GM12878 (cell line): ENCODE data around the gene INAFM1. TPM values are rescaled to one million over a fixed set of nuclear protein-coding genes. Genes with fewer than 3 reads are reported as not detected.

Experiments
- ATAC-seq: fragments of 200-7000 bp; cut with Tn5 transposase; 3 replicates; pipeline ENCODE4 v1.9.1; 2020; ENCODE audit warnings: mild to moderate bottlenecking, moderate library complexity
- BruUV-seq: library from RNA; stranded (reverse); fragments of 400-500 nt; replicated peaks from 2 replicates; lab custom pipeline; 2021; lab: Mats Ljungman, UMichigan
- CTCF ChIA-PET: fragments of 300-600 bp; sonication (Branson Sonifier 250); formaldehyde crosslinking; extraction: SDS; loops from one replicate; lab custom pipeline; 2021; ENCODE audit warnings: inconsistent platforms; lab: Yijun Ruan, JAX
- POLR2A ChIA-PET: fragments of 350-600 bp; formaldehyde crosslinking; extraction: SDS; loops from one replicate; lab custom pipeline; 2021; ENCODE audit warnings: inconsistent platforms; lab: Charles Lee
- RAD21 ChIA-PET: fragments of 300-600 bp; sonication (Branson Sonifier 250); formaldehyde crosslinking; loops from one replicate; lab custom pipeline; 2023; ENCODE audit warnings: antibody characterized with exemption; ENCODE audit not compliant: unreplicated experiment; lab: Charles Lee
- SMC1A ChIA-PET: fragments of 300-600 bp; sonication (Branson Sonifier 250); formaldehyde crosslinking; loops from one replicate; lab custom pipeline; 2023; ENCODE audit not compliant: unreplicated experiment, uncharacterized antibody; lab: Charles Lee
- DNase-seq: peaks from one replicate; pipeline ENCODE4 v3.0.0-alpha.2; 2011; ENCODE audit warnings: low read depth, low spot score
- FAIRE-seq: peaks from 3 replicates; lab custom pipeline; 2011; peaks lifted over from hg19 to GRCh38; lab: Jason Lieb, UNC
- H2AFZ ChIP-seq: 2 replicates; pipeline ENCODE4 v1.6.0; 2011; ENCODE audit warnings: low read depth, low read length, control low read depth; ENCODE audit not compliant: control insufficient read depth
- H3K27ac ChIP-seq: 2 replicates; pipeline ENCODE4 v1.5.1; 2011; ENCODE audit warnings: control low read depth; ENCODE audit not compliant: control insufficient read depth, insufficient read depth
- H3K27me3 ChIP-seq, 2 experiments: replicated peaks in 1 of 2; 2 replicates each; pipeline versions ENCODE4 v1.6.0 to v1.6.1; 2011; ENCODE audit warnings: low read length in 1 of 2; ENCODE audit not compliant: control insufficient read depth in 2 of 2, insufficient read depth in 2 of 2
- H3K36me3 ChIP-seq, 2 experiments: 2 replicates each; pipeline ENCODE4 v1.5.1; 2011; ENCODE audit warnings: low read length in 1 of 2; ENCODE audit not compliant: control insufficient read depth in 2 of 2, insufficient read depth in 2 of 2
- H3K4me1 ChIP-seq: 2 replicates; pipeline ENCODE4 v1.6.1; 2011; ENCODE audit warnings: mild to moderate bottlenecking, low read length, moderate library complexity, mixed read lengths; ENCODE audit not compliant: control insufficient read depth, insufficient read depth
- H3K4me2 ChIP-seq: 2 replicates; pipeline ENCODE4 v1.6.0; 2011; ENCODE audit warnings: control low read depth; ENCODE audit not compliant: control insufficient read depth, insufficient read depth
- H3K4me3 ChIP-seq: fragments of 200-600 bp; sonication (generic); 2 replicates; pipeline ENCODE4 v1.5.1; 2016
- H3K79me2 ChIP-seq: 2 replicates; pipeline ENCODE4 v1.6.0; 2011; ENCODE audit warnings: low read length; ENCODE audit not compliant: control insufficient read depth, insufficient read depth
- H3K9ac ChIP-seq: 2 replicates; pipeline ENCODE4 v1.8.0; 2011; ENCODE audit warnings: low read length, control low read depth, mixed read lengths; ENCODE audit not compliant: control insufficient read depth, insufficient read depth
- H3K9me3 ChIP-seq: replicated peaks from 3 replicates; pipeline ENCODE4 v1.5.1; 2011; ENCODE audit warnings: mild to moderate bottlenecking, low read length; ENCODE audit not compliant: control insufficient read depth, insufficient read depth
- H4K20me1 ChIP-seq: 2 replicates; pipeline ENCODE4 v1.6.0; 2011; ENCODE audit not compliant: control insufficient read depth, insufficient read depth
- CHD1 ChIP-seq: IDR thresholded peaks from 2 replicates; pipeline ENCODE4 v1.6.1; 2012; ENCODE audit warnings: low read depth, low read length, improper control_type of control experiment
- EZH2 ChIP-seq: IDR thresholded peaks from 2 replicates; pipeline ENCODE4 v1.6.1; 2012; ENCODE audit warnings: low read depth, mild to moderate bottlenecking, control low read depth, inconsistent platforms, low read length, borderline replicate concordance; ENCODE audit not compliant: control insufficient read depth
- HDAC6 ChIP-seq: fragments of 200-600 bp; sonication (generic); IDR thresholded peaks from one replicate; pipeline ENCODE4 v1.8.0; 2017; ENCODE audit warnings: antibody characterized with exemption; ENCODE audit not compliant: unreplicated experiment
- IKZF2 ChIP-seq, 2 experiments: fragments of 450-650 bp; IDR thresholded peaks; 2 replicates each; pipeline ENCODE4 v1.6.1; 2017; ENCODE audit warnings: mild to moderate bottlenecking in 2 of 2, moderate library complexity in 2 of 2
- NR2F1 ChIP-seq: fragments of 450-650 bp; conservative IDR thresholded peaks from 2 replicates; pipeline ENCODE4 v1.6.1; 2017; ENCODE audit warnings: mild to moderate bottlenecking
- SMAD5 ChIP-seq: IDR thresholded peaks from 2 replicates; pipeline ENCODE4 v1.6.1; 2016; ENCODE audit warnings: antibody characterized with exemption, low read depth
- TCF3 ChIP-seq: IDR thresholded peaks from 2 replicates; pipeline ENCODE4 v1.6.1; 2012; ENCODE audit warnings: low read depth, mild to moderate bottlenecking, low read length, borderline replicate concordance; ENCODE audit not compliant: insufficient read depth
- TCF7 ChIP-seq: IDR thresholded peaks from 2 replicates; pipeline ENCODE4 v1.6.1; 2014; ENCODE audit warnings: antibody characterized with exemption, borderline replicate concordance
- ZSCAN29 ChIP-seq: fragments of 450-650 bp; IDR thresholded peaks from 2 replicates; pipeline ENCODE4 v1.6.1; 2017; ENCODE audit warnings: mild to moderate bottlenecking, moderate library complexity
- WGBS: methylation state at CpG from one replicate; pipeline ENCODE4 v1.1.6; 2016; ENCODE audit warnings: low lambda C conversion rate; ENCODE audit not compliant: insufficient replicate concordance, insufficient coverage; ENCODE audit errors: missing lambda C conversion rate; 5-methylcytosine and 5-hydroxymethylcytosine counted together
- in situ Hi-C: fragments of 300-500 bp; cut with MboI; formaldehyde crosslinking; loops from 9 replicates; pipeline ENCODE4 v1.14.3; 2018; ENCODE audit warnings: mixed read lengths
- intact Hi-C: fragments of 100-400 bp; cut with micrococcal nuclease; formaldehyde crosslinking; loops from one replicate; pipeline ENCODE4 v1.14.2; 2022; ENCODE audit not compliant: unreplicated experiment
- polyA plus RNA-seq, 11 experiments: library from polyadenylated mRNA; depleted of rRNA in 4 of 11; unstranded in 6 of 11; stranded (reverse) in 5 of 11; fragments of >200 nt; fragmentation: Nextera tagmentation in 4 of 11; fragmentation: Illumina TruSeq in 1 of 11; extraction: Ambion mirVana in 4 of 11; extraction: Trizol in 1 of 11; gene quantifications; 1 replicate in 1 of 11; 2 replicates in 10 of 11; pipeline versions ENCODE4 v1.2.1 to v1.2.3, GENCODE V29; 2011 to 2016; ENCODE audit warnings: inconsistent platforms in 2 of 11, missing spikeins in 2 of 11, low read depth in 1 of 11
- total RNA-seq, 4 experiments: library from RNA; depleted of rRNA in 3 of 4; stranded (reverse); fragments of >200 nt in 3 of 4; fragmentation: Illumina TruSeq in 1 of 4; extraction: Trizol in 1 of 4; gene quantifications; 2 replicates each; pipeline versions ENCODE4 v1.2.1 to v1.2.3, GENCODE V29; 2013 to 2021
- TF ChIP-seq, protein P1 (sequence below): fragments of 450-650 bp; formaldehyde crosslinking; IDR thresholded peaks from 2 replicates; pipeline ENCODE4 v1.5.0; 2022; ENCODE audit warnings: mild to moderate bottlenecking, missing genetic modification characterization
- TF ChIP-seq, protein P2 (sequence below): IDR thresholded peaks from 2 replicates; pipeline ENCODE4 v1.6.1; 2012; ENCODE audit warnings: mild to moderate bottlenecking, low read depth, low read length
- TF ChIP-seq, protein P3 (sequence below): fragments of 450-650 bp; IDR thresholded peaks from 2 replicates; pipeline ENCODE4 v1.6.1; 2017; ENCODE audit warnings: low read depth, mild to moderate bottlenecking, moderate library complexity

The INAFM1 gene
- total and polyA plus RNA-seq, 10 of the 15 experiments (the other 5 are each of a cell fraction or from before 2014, with no cell fraction given): 0.57 to 6.8 (median 1.1) TPM; not detected in 1

DNA sequence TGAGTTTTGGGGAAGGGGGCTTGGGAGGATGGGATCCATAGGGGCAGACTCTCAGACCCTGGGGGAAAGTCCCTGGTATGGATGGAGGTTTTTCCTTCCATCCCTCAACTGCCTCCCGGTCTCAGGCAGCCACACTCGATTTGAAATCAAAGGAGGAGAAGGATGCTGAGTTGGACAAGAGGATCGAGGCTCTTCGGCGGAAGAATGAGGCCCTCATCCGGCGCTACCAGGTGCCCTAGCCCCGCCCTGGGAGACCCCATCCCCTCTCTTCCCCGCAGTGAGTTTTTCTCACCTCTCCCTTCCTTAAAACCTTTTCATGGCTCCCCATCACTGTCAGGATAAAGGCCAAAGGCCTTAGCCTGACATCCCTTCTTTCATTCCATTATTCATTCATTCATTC, 16.3 kb upstream of the INAFM1 start:
- WGBS: 77% methylated on average over 7 of the region's 9 CpGs
- Histone ChIP-seq H3K4me3 (0 out of 2 replicates have a peak overlapping the region, but pooled peaks have one; percentile 86), H4K20me1 (no peaks in the 10 kb centered on the region), H2AFZ (no peak overlapping the region), H3K9me3 (no peaks in the 10 kb centered on the region), H3K27ac (no peak overlapping the region), H3K79me2 (peaks cover 9% of the 10 kb centered on the region), H3K9ac (peak overlapping the region; percentile 86; the same call in 1 of the 2 replicates), H3K4me2 (peak overlapping the region; percentile 97), H3K4me1 (peaks cover 15% of the 10 kb centered on the region), H3K27me3 (no peaks in the 10 kb centered on the region), H3K36me3 (peaks cover 8 to 12% of the 10 kb centered on the region in 2 experiments; a peak in 2 of 4 replicates)
- TF ChIP-seq TCF7: no peak
- no peak for TF ChIP-seq IKZF2 (IDR thresholded peaks at IDR 0.05)
- TF ChIP-seq, protein P1, sequence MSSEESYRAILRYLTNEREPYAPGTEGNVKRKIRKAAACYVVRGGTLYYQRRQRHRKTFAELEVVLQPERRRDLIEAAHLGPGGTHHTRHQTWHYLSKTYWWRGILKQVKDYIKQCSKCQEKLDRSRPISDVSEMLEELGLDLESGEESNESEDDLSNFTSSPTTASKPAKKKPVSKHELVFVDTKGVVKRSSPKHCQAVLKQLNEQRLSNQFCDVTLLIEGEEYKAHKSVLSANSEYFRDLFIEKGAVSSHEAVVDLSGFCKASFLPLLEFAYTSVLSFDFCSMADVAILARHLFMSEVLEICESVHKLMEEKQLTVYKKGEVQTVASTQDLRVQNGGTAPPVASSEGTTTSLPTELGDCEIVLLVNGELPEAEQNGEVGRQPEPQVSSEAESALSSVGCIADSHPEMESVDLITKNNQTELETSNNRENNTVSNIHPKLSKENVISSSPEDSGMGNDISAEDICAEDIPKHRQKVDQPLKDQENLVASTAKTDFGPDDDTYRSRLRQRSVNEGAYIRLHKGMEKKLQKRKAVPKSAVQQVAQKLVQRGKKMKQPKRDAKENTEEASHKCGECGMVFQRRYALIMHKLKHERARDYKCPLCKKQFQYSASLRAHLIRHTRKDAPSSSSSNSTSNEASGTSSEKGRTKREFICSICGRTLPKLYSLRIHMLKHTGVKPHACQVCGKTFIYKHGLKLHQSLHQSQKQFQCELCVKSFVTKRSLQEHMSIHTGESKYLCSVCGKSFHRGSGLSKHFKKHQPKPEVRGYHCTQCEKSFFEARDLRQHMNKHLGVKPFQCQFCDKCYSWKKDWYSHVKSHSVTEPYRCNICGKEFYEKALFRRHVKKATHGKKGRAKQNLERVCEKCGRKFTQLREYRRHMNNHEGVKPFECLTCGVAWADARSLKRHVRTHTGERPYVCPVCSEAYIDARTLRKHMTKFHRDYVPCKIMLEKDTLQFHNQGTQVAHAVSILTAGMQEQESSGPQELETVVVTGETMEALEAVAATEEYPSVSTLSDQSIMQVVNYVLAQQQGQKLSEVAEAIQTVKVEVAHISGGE (CRISPR knock-in tag): no peak
- TF ChIP-seq, protein P2, sequence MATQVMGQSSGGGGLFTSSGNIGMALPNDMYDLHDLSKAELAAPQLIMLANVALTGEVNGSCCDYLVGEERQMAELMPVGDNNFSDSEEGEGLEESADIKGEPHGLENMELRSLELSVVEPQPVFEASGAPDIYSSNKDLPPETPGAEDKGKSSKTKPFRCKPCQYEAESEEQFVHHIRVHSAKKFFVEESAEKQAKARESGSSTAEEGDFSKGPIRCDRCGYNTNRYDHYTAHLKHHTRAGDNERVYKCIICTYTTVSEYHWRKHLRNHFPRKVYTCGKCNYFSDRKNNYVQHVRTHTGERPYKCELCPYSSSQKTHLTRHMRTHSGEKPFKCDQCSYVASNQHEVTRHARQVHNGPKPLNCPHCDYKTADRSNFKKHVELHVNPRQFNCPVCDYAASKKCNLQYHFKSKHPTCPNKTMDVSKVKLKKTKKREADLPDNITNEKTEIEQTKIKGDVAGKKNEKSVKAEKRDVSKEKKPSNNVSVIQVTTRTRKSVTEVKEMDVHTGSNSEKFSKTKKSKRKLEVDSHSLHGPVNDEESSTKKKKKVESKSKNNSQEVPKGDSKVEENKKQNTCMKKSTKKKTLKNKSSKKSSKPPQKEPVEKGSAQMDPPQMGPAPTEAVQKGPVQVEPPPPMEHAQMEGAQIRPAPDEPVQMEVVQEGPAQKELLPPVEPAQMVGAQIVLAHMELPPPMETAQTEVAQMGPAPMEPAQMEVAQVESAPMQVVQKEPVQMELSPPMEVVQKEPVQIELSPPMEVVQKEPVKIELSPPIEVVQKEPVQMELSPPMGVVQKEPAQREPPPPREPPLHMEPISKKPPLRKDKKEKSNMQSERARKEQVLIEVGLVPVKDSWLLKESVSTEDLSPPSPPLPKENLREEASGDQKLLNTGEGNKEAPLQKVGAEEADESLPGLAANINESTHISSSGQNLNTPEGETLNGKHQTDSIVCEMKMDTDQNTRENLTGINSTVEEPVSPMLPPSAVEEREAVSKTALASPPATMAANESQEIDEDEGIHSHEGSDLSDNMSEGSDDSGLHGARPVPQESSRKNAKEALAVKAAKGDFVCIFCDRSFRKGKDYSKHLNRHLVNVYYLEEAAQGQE: no peak
- no peak for TF ChIP-seq ZSCAN29
- no peak for TF ChIP-seq CHD1
- no peak for TF ChIP-seq NR2F1
- no peak for TF ChIP-seq EZH2
- no peak for TF ChIP-seq TCF3
- TF ChIP-seq, protein P3, sequence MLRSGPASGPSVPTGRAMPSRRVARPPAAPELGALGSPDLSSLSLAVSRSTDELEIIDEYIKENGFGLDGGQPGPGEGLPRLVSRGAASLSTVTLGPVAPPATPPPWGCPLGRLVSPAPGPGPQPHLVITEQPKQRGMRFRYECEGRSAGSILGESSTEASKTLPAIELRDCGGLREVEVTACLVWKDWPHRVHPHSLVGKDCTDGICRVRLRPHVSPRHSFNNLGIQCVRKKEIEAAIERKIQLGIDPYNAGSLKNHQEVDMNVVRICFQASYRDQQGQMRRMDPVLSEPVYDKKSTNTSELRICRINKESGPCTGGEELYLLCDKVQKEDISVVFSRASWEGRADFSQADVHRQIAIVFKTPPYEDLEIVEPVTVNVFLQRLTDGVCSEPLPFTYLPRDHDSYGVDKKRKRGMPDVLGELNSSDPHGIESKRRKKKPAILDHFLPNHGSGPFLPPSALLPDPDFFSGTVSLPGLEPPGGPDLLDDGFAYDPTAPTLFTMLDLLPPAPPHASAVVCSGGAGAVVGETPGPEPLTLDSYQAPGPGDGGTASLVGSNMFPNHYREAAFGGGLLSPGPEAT: no peak
- no peak for TF ChIP-seq SMAD5
- TF ChIP-seq HDAC6: no peak
- FAIRE-seq (no peak), DNase-seq (no peak), ATAC-seq (no peak)
- intact Hi-C loops (no loop called here), in situ Hi-C loops (no loop called here)
- SMC1A ChIA-PET: no interaction called here
- no TSS peak for BruUV-seq
- POLR2A ChIA-PET: interaction anchor here (1.3 kb wide), 1 partner anchor 16 kb away, joined by 5 read pairs; no protein-coding TSS in a partner anchor
- CTCF ChIA-PET: no interaction called here
- RAD21 ChIA-PET: no interaction called here
